GM23248 (cell line): ENCODE data around the gene UNC5A. TPM values are rescaled to one million over a fixed set of nuclear protein-coding genes. Genes with fewer than 3 reads are reported as not detected.

Source experiments
- DNase-seq: peaks from one replicate; pipeline ENCODE4 v3.0.0-alpha.2; 2015
- H2AFZ ChIP-seq: fragments of 200-600 bp; sonication (generic); 2 replicates; pipeline ENCODE4 v1.6.1; 2016; ENCODE audit warnings: antibody characterized with exemption
- H3F3A ChIP-seq: fragments of 200-600 bp; sonication (generic); 2 replicates; pipeline ENCODE4 v1.6.1; 2016; ENCODE audit warnings: mild to moderate bottlenecking, antibody characterized with exemption, mixed run types; ENCODE audit not compliant: insufficient read depth
- H3K27ac ChIP-seq: fragments of 200-600 bp; sonication (generic); 2 replicates; pipeline ENCODE4 v1.5.1; 2016; ENCODE audit warnings: mild to moderate bottlenecking
- H3K27me3 ChIP-seq: fragments of 200-600 bp; sonication (generic); replicated peaks from 2 replicates; pipeline ENCODE4 v1.6.1; 2016; ENCODE audit warnings: mild to moderate bottlenecking; ENCODE audit not compliant: insufficient read depth
- H3K36me3 ChIP-seq: fragments of 200-600 bp; sonication (generic); 2 replicates; pipeline ENCODE4 v1.6.1; 2016; ENCODE audit warnings: low read depth, mild to moderate bottlenecking
- H3K4me1 ChIP-seq: fragments of 200-600 bp; sonication (generic); 2 replicates; pipeline ENCODE4 v1.6.1; 2016; ENCODE audit warnings: mild to moderate bottlenecking; ENCODE audit not compliant: insufficient read depth
- H3K4me2 ChIP-seq: fragments of 200-600 bp; sonication (generic); one replicate; pipeline ENCODE4 v1.6.1; 2016; ENCODE audit warnings: mild to moderate bottlenecking; ENCODE audit not compliant: unreplicated experiment
- H3K4me3 ChIP-seq: fragments of 200-600 bp; sonication (generic); 2 replicates; pipeline ENCODE4 v1.5.1; 2016; ENCODE audit warnings: mild to moderate bottlenecking
- H3K79me2 ChIP-seq: fragments of 200-600 bp; sonication (generic); 2 replicates; pipeline ENCODE4 v1.6.1; 2016; ENCODE audit warnings: mild to moderate bottlenecking; ENCODE audit not compliant: insufficient read depth
- H3K9ac ChIP-seq: fragments of 200-600 bp; sonication (generic); 2 replicates; pipeline ENCODE4 v1.6.1; 2016; ENCODE audit warnings: mild to moderate bottlenecking
- H3K9me2 ChIP-seq: fragments of 200-600 bp; sonication (generic); 2 replicates; pipeline ENCODE4 v1.6.1; 2016; ENCODE audit warnings: mixed run types, mild to moderate bottlenecking, moderate library complexity; ENCODE audit not compliant: insufficient read depth
- H3K9me3 ChIP-seq: fragments of 200-600 bp; sonication (generic); one replicate; pipeline ENCODE4 v1.6.1; 2017; ENCODE audit warnings: low read depth
- H4K20me1 ChIP-seq: fragments of 200-600 bp; sonication (generic); 2 replicates; pipeline ENCODE4 v1.6.0; 2016; ENCODE audit not compliant: insufficient read depth
- EZH2 ChIP-seq: fragments of 200-600 bp; sonication (generic); IDR thresholded peaks from 2 replicates; pipeline ENCODE4 v1.6.1; 2018; ENCODE audit warnings: antibody characterized with exemption, mild to moderate bottlenecking; ENCODE audit not compliant: insufficient read depth, poor library complexity, severe bottlenecking
- EZH2phosphoT487 ChIP-seq: fragments of 200-600 bp; sonication (generic); IDR thresholded peaks from 2 replicates; pipeline ENCODE4 v1.6.1; 2018; ENCODE audit warnings: antibody characterized with exemption, moderate library complexity, mild to moderate bottlenecking, low read depth; ENCODE audit not compliant: insufficient read depth
- WGBS, 2 experiments: methylation state at CpG; one replicate each; pipeline ENCODE4 v1.1.6; 2015 to 2017; ENCODE audit warnings: low lambda C conversion rate in 2 of 2, low coverage in 1 of 2; ENCODE audit errors: missing lambda C conversion rate in 2 of 2; 5-methylcytosine and 5-hydroxymethylcytosine counted together
- in situ Hi-C: fragments of 300-500 bp; cut with MboI; formaldehyde crosslinking; loops from 2 replicates; pipeline ENCODE4 v1.15.0; 2020
- polyA plus RNA-seq: library from polyadenylated mRNA; unstranded; fragments of >200 nt; fragmentation: Nextera tagmentation; extraction: Ambion mirVana; gene quantifications from 2 replicates; pipeline ENCODE4 v1.2.1, GENCODE V29; 2016
- total RNA-seq: library from RNA; depleted of rRNA; stranded (reverse); fragments of >200 nt; shearing (Covaris generic); gene quantifications from 2 replicates; pipeline ENCODE4 v1.2.3, GENCODE V29; 2014

The UNC5A gene
- total and polyA plus RNA-seq, 2 experiments from 2014 or later = not detected

GRCh38 chr5:176904276-176904675 is 93.9 kb downstream of the UNC5A start:
- in situ Hi-C loops = no loop called here
- Histone ChIP-seq H3K27me3 (no peaks in the 10 kb centered on the region), H2AFZ (no peak overlapping the region), H3K27ac (no peak overlapping the region), H3K4me2 (no peak overlapping the region), H3F3A (no peaks in the 10 kb centered on the region; the same call in 1 of the 2 replicates), H3K36me3 (peaks cover 65% of the 10 kb centered on the region), H3K4me1 (no peaks in the 10 kb centered on the region), H4K20me1 (no peaks in the 10 kb centered on the region), H3K9ac (no peak overlapping the region), H3K9me3 (no peaks in the 10 kb centered on the region), H3K79me2 (no peaks in the 10 kb centered on the region), H3K9me2 (no peaks in the 10 kb centered on the region), H3K4me3 (no peak overlapping the region)
- 72% methylated on average over 3 of the region's 3 CpGs for whole genome bisulfite sequencing, 2 experiments
- DNase-seq = no peak
- TF ChIP-seq EZH2 (no peak), EZH2phosphoT487 (no peak)

GRCh38 chr5:176906126-176906525 is 95.8 kb downstream of the UNC5A start:
- no peak overlapping the region for H3K9ac ChIP-seq
- H3K9me2 ChIP-seq = no peaks in the 10 kb centered on the region
- H3K4me2 ChIP-seq = no peak overlapping the region
- no peaks in the 10 kb centered on the region for H3K9me3 ChIP-seq
- no peak overlapping the region for H3K27ac ChIP-seq
- H4K20me1 ChIP-seq = no peaks in the 10 kb centered on the region
- no peaks in the 10 kb centered on the region for H3K27me3 ChIP-seq
- TF ChIP-seq EZH2phosphoT487 = no peak
- TF ChIP-seq EZH2 = no peak
- no peaks in the 10 kb centered on the region; the same call in 1 of the 2 replicates for H3F3A ChIP-seq
- H3K79me2 ChIP-seq = no peaks in the 10 kb centered on the region
- no peak overlapping the region for H3K4me3 ChIP-seq
- H2AFZ ChIP-seq = no peak overlapping the region
- WGBS, 2 experiments = 92 to 100% methylated on average over 1 of the region's 1 CpG
- peaks cover 65% of the 10 kb centered on the region for H3K36me3 ChIP-seq
- in situ Hi-C loops = no loop called here
- no peaks in the 10 kb centered on the region for H3K4me1 ChIP-seq
- no peak for DNase-seq

DNA sequence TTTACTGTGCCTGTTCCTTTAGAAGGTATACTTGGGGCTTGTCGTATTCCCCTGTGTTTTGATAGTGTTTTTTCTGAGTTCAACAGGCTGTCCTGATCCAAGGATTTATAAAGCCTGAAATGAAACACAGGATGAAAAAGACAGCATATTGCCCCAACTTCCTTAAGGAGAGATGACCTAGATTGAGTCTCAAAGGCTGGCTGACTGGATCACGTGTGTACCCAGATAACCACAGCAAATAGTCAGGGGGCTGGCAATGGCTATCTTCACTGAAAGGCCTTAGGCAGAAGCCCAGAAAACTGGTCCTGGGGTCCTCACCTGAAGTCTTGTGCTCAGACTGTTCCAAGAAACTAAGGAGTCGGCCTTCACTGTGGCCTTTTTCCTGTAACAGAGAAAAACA is 96.4 kb downstream of the UNC5A start:
- peaks cover 65% of the 10 kb centered on the region for H3K36me3 ChIP-seq
- H3K27ac ChIP-seq = no peak overlapping the region
- no peak overlapping the region for H3K4me2 ChIP-seq
- H4K20me1 ChIP-seq = no peaks in the 10 kb centered on the region
- no peaks in the 10 kb centered on the region for H3K79me2 ChIP-seq
- in situ Hi-C loops = no loop called here
- H3K9ac ChIP-seq = no peak overlapping the region
- no peaks in the 10 kb centered on the region for H3K4me1 ChIP-seq
- no peak overlapping the region for H3K4me3 ChIP-seq
- TF ChIP-seq EZH2 (no peak), EZH2phosphoT487 (no peak)
- 81 to 82% methylated on average over 3 of the region's 3 CpGs for WGBS, 2 experiments
- no peak overlapping the region for H2AFZ ChIP-seq
- DNase-seq = no peak
- H3F3A ChIP-seq = no peaks in the 10 kb centered on the region; the same call in 1 of the 2 replicates
- H3K27me3 ChIP-seq = no peaks in the 10 kb centered on the region
- no peaks in the 10 kb centered on the region for H3K9me3 ChIP-seq
- H3K9me2 ChIP-seq = no peaks in the 10 kb centered on the region

DNA sequence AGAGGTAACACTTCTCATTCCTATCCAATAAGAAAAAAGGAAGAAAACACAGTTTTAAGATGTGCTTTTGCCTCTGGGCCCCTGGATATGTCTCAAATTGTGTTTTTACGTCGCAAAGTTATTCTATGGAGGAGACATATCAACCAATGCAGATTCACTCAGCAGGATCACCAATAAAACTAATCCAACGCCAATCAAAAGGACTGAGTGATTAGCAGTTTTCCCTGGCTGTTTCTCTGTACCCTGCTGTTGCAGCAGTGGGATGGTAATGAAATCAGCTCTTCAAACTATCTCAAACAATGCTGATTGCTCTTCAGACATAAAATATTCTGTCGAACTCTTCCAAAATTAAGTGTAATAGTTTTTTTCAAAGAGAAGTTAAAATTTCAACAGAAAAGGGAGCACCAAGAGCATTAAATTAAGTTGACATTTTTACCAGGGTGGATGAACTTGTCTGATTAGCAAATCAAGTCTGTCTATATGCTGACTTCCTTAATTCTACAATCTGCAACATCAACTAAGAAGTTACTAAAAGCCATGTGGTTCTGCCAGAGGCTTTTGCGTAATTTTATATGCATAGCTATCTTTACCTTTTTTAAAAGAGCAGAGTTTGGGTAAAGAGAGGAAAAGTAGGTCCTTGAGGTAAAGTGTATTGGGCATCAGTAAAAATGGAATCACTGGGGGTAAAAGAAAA is 98.5 kb downstream of the UNC5A start:
- no peaks in the 10 kb centered on the region for H3K79me2 ChIP-seq
- H3K4me2 ChIP-seq = no peak overlapping the region
- peaks cover 51% of the 10 kb centered on the region for H3K36me3 ChIP-seq
- H3F3A ChIP-seq = no peaks in the 10 kb centered on the region; the same call in 1 of the 2 replicates
- no peak overlapping the region for H2AFZ ChIP-seq
- 98 to 99% methylated on average over 5 of the region's 5 CpGs for WGBS, 2 experiments
- H4K20me1 ChIP-seq = no peaks in the 10 kb centered on the region
- in situ Hi-C loops = no loop called here
- TF ChIP-seq EZH2phosphoT487 (no peak), EZH2 (no peak)
- H3K4me1 ChIP-seq = no peaks in the 10 kb centered on the region
- H3K9ac ChIP-seq = no peak overlapping the region
- no peaks in the 10 kb centered on the region for H3K9me3 ChIP-seq
- no peak overlapping the region for H3K4me3 ChIP-seq
- DNase-seq = no peak
- no peaks in the 10 kb centered on the region for H3K9me2 ChIP-seq
- no peaks in the 10 kb centered on the region for H3K27me3 ChIP-seq
- no peak overlapping the region for H3K27ac ChIP-seq

DNA sequence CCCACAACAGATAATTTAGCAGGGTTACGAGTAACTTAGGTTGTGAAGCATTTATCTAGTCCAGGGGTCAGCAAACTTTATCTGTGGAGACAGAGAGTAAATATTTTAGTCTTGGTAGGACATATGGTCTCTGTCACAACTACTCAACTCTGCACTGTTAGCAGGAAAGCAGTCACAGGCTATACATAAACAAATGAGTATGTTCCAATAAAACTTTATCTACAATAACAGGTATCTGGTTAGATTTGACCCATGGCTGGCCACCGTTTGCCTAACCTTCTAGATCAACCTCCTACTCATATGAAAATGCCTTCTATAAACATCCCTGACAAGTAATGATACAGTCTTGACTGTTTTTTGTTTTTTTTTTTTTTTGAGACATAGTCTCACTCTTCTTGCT is 101.8 kb downstream of the UNC5A start:
- Histone ChIP-seq H3K9me3 (no peaks in the 10 kb centered on the region), H3K4me3 (no peak overlapping the region), H4K20me1 (0 out of 2 replicates have a peak, but pooled peaks cover 4% of the 10 kb centered on the region), H3K27me3 (no peaks in the 10 kb centered on the region), H3K36me3 (peaks cover 19% of the 10 kb centered on the region; the same call in 1 of the 2 replicates), H3K4me2 (no peak overlapping the region), H2AFZ (no peak overlapping the region), H3K79me2 (peaks cover 17% of the 10 kb centered on the region), H3K9ac (no peak overlapping the region), H3F3A (no peaks in the 10 kb centered on the region), H3K9me2 (no peaks in the 10 kb centered on the region), H3K27ac (no peak overlapping the region), H3K4me1 (no peaks in the 10 kb centered on the region)
- in situ Hi-C loops = no loop called here
- TF ChIP-seq EZH2 = no peak
- TF ChIP-seq EZH2phosphoT487 = no peak
- WGBS, 2 experiments = 95 to 97% methylated on average over 2 of the region's 2 CpGs
- DNase-seq = no peak
